Measurements from ENCODE around the gene P2RX3.

The P2RX3 gene

DNA sequence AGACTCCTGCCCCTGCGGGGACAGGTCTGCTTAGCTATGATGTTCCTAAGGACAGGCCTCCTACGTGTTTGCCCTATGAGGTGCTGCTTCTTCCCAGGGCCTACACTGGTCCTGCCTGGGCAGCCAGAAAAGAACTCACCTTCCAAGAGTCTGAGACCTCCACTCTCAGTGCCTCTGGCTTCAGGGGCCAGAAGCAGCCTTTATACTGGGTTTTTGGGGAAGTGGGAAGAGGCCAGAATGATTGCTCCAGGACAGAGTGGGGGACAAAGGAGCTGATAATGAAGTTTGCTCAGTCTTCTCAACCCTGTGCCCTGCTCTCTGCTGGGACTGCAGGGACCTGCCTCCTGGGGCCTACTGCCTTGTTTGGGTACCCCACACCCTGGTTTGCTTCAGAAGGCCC lies 42.8 kb downstream of the P2RX3 start, which contains the start of gene PRG3:
Gene PRG3, minus strand, starts transcription at position 176 of the 400 bp plus-strand sequence. CDS start 442 bp downstream, outside the sequence.
- no peaks in the 10 kb centered on the region for H3K4me1 ChIP-seq (ENCODE audit: control insufficient read depth, insufficient read depth, low read length)
- no peaks in the 10 kb centered on the region for H3K36me3 ChIP-seq (ENCODE audit: insufficient read depth, low read length)
- no peak within 1 kb of the TSS for H3K9ac ChIP-seq (ENCODE audit: low read depth, low read length)
- H3K9me3 ChIP-seq (replicated peaks; ENCODE audit: low read length), result no peaks in the 10 kb centered on the region
- H3K4me3 ChIP-seq (ENCODE audit: low read length), result no peak within 1 kb of the TSS
- H3K27me3 ChIP-seq (ENCODE audit: control insufficient read depth, insufficient read depth, low read length), result peaks cover 40% of the 10 kb centered on the region
- H3K4me2 ChIP-seq (ENCODE audit: low read length), result no peak within 1 kb of the TSS

DNA sequence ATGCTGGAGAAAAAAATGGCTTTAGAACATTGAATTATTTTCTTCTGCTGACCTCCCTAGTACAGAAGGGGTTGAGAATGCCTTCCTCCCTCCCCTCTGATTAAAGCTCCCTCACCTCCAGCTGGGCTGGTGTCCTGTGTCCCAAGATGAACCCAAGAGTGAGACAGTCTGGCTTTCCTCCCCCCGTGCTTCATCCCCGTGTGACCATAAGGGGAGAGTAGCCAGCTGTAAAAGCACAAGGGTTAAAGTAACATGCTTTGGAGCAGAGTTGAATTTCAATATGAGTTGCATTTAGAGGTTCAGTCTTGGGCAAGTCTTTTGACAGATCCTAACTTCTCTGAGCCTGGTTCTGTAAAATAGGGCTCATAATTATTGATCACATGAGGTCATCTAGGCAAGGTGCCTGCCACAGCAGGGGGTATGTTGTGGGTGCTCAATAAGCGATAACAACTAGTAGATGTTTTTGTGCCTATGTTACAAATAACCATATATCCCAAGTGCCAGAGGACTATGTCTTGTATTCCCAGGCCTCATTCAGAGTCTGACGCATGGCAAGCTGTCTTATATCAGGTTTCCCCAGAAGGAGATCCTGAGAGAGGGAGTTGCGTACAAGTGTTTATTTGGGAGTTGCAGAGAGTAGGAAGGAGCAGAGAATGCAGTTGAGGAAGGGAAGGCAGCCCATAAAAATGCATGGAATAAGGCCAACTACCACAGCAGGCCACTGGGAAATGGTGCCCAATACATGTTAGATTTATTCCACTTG lies 48.2 kb downstream of the P2RX3 start:
- H3K9me3 ChIP-seq (replicated peaks; ENCODE audit: low read length), result no peaks in the 10 kb centered on the region
- H3K4me2 ChIP-seq (ENCODE audit: low read length), result no peak overlapping the region

DNA sequence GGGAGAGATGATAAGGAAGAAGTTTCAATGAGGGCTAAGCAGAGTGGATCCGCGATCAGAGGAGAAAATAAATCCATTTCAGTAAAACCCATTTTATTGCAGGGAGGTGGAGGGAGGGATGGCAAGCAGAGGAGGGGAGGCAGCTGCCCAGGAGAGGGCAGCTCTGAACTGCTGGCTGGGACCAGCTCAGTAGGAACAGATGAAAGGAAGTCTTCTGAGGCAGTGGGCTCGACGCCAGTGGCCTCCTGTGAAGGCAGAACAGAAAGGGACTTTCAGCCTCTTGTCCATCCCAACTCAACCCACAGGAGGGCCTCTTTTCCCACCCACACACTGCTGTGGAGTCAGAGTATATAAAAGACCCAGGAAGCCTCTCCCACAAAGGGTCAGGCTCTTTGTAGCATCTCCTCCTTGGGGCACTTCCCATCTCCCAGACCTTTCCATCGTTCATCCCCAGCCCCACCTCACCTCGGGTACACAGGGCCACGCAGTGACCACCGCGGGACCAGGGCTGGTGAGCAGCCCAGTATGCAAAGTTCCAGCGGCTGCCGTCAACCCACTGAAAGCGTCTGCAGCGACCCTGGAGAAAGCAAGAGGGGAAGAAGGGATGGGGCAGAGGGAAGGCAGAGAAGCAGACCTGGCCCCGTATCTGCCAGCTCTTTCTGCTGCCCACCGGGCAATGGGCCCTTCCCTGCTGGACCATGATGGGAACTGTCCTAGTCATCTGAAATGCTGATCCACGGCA lies 49.3 kb downstream of the P2RX3 start:
- H3K9ac ChIP-seq (ENCODE audit: low read depth, low read length), result no peak overlapping the region
- no peaks in the 10 kb centered on the region for H3K4me1 ChIP-seq (ENCODE audit: control insufficient read depth, insufficient read depth, low read length)
- no peak overlapping the region for H3K4me2 ChIP-seq (ENCODE audit: low read length)
- H3K4me3 ChIP-seq (ENCODE audit: low read length), result no peak overlapping the region
- H3K36me3 ChIP-seq (ENCODE audit: insufficient read depth, low read length), result no peaks in the 10 kb centered on the region
- H3K9me3 ChIP-seq (replicated peaks; ENCODE audit: low read length), result no peaks in the 10 kb centered on the region
- H3K27me3 ChIP-seq (ENCODE audit: control insufficient read depth, insufficient read depth, low read length), result peaks cover 55% of the 10 kb centered on the region

More for the DNA sequence above, 48.2 kb downstream of the P2RX3 start:
- Histone ChIP-seq H3K4me1 (ENCODE audit: control insufficient read depth, insufficient read depth, low read length) (no peaks in the 10 kb centered on the region), H3K9ac (ENCODE audit: low read depth, low read length) (no peak overlapping the region), H3K27me3 (ENCODE audit: control insufficient read depth, insufficient read depth, low read length) (peaks cover 54% of the 10 kb centered on the region), H3K36me3 (ENCODE audit: insufficient read depth, low read length) (no peaks in the 10 kb centered on the region), H3K4me3 (ENCODE audit: low read length) (no peak overlapping the region)

DNA sequence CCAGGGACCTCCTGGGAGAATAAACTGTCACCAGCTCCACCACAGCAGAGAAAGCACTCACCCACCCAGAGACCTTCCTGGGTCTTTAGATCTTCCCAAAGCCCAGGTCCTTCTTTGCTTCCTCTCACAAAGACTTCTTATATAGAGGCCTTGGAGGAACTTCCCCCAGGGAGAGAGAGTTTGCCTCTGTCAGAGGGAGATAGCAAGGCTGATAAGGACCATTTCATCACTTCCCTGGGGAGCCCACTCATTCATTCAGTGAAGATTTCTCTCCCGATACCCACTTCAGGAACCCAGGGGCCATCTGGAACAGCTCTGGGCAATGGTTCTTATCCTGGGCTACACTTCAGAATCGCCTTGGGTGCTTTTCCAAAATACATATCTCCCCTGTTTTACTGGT lies 52.4 kb downstream of the P2RX3 start, which contains the start of gene PRG2:
Gene PRG2, minus strand, starts transcription at position 116 of the 400 bp plus-strand sequence. CDS start 706 bp downstream, outside the sequence.
- H3K36me3 ChIP-seq (ENCODE audit: insufficient read depth, low read length), result no peaks in the 10 kb centered on the region
- H3K9ac ChIP-seq (ENCODE audit: low read depth, low read length), result no peak within 1 kb of the TSS
- H3K9me3 ChIP-seq (replicated peaks; ENCODE audit: low read length), result no peaks in the 10 kb centered on the region
- no peak within 1 kb of the TSS for H3K4me3 ChIP-seq (ENCODE audit: low read length)
- H3K4me1 ChIP-seq (ENCODE audit: control insufficient read depth, insufficient read depth, low read length), result no peaks in the 10 kb centered on the region
- H3K27me3 ChIP-seq (ENCODE audit: control insufficient read depth, insufficient read depth, low read length), result peaks cover 69% of the 10 kb centered on the region
- H3K4me2 ChIP-seq (ENCODE audit: low read length), result no peak within 1 kb of the TSS

DNA sequence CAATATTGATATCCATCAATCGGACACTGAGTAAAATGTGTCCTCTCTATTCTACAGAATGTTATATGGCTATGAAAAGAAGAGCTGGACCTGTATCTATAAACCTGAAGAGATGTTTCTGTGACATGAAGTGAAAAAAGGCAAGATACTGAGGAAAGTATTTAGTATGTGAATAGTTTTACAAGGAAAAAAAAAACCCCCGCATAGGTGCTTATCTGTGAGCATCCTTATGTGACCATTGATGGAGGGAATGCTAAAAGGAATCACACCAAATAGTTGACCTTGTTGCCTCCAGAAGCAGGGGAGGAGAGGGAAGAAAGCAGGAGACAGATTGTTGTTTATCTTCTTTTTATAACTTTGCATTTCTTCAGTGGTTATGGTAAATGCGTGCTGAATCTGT lies 53.0 kb downstream of the P2RX3 start:
- Histone ChIP-seq H3K4me3 (ENCODE audit: low read length) (no peak overlapping the region), H3K27me3 (ENCODE audit: control insufficient read depth, insufficient read depth, low read length) (peaks cover 68% of the 10 kb centered on the region), H3K36me3 (ENCODE audit: insufficient read depth, low read length) (no peaks in the 10 kb centered on the region), H3K4me1 (ENCODE audit: control insufficient read depth, insufficient read depth, low read length) (no peaks in the 10 kb centered on the region), H3K4me2 (ENCODE audit: low read length) (no peak overlapping the region), H3K9me3 (replicated peaks; ENCODE audit: low read length) (no peaks in the 10 kb centered on the region), H3K9ac (ENCODE audit: low read depth, low read length) (no peak overlapping the region)

DNA sequence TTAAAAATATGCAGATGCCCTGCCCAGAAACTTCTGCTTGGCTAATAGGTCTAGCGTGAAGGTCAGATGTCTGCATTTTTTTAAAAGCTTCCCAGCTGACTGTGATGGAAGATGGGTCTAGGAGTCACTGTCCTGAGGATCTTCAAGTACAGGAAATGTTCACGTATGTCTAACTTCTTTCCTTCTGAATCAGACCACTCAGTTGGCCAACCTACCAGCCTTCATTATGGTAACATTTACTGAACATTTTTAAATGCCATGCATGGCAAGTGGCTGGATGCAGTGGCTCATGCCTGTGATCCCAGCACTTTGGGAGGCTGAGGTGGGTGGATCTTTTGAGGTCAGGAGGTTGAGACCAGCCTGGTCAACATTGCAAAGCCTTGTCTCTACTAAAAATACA lies 53.4 kb downstream of the P2RX3 start:
- H3K36me3 ChIP-seq (ENCODE audit: insufficient read depth, low read length), result no peaks in the 10 kb centered on the region
- no peak overlapping the region for H3K9ac ChIP-seq (ENCODE audit: low read depth, low read length)
- no peaks in the 10 kb centered on the region for H3K9me3 ChIP-seq (replicated peaks; ENCODE audit: low read length)
- H3K4me3 ChIP-seq (ENCODE audit: low read length), result no peak overlapping the region
- no peaks in the 10 kb centered on the region for H3K4me1 ChIP-seq (ENCODE audit: control insufficient read depth, insufficient read depth, low read length)
- H3K4me2 ChIP-seq (ENCODE audit: low read length), result no peak overlapping the region
- peaks cover 71% of the 10 kb centered on the region for H3K27me3 ChIP-seq (ENCODE audit: control insufficient read depth, insufficient read depth, low read length)

DNA sequence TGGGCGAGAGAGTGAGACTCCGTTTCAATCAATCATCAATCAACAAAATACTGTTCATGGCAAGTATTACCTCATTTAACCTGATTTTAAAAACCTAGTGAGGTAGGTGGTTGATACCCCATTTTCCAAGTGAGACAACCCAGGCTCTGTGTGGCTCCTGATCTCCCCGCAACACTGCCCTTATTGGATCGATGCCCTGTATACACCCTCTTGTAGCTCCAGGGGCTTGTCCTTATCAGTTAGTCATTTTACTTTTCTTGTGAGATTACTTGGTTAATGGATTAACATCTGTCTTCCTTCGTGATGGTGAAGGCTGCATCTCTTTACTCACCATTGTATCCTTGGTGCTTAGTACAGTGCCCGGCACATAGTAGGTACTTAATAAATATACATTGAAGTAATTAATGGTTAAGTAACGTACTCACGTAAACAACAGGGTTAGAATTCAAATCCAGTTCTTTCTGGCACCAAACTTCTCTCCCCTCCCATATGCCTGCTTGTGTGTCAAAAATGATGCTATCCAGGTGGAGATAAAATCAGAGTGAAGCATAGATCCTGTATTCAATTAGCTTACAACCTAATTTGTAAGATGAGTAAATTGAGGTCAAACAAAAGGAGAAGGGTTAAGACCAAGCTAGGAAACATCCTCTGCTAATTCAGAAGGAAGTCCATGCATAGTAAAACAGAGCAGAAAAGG lies 54.1 kb downstream of the P2RX3 start:
- H3K4me1 ChIP-seq (ENCODE audit: control insufficient read depth, insufficient read depth, low read length), result no peaks in the 10 kb centered on the region
- H3K36me3 ChIP-seq (ENCODE audit: insufficient read depth, low read length), result no peaks in the 10 kb centered on the region
- H3K9me3 ChIP-seq (replicated peaks; ENCODE audit: low read length), result no peaks in the 10 kb centered on the region
- no peak overlapping the region for H3K9ac ChIP-seq (ENCODE audit: low read depth, low read length)
- no peak overlapping the region for H3K4me2 ChIP-seq (ENCODE audit: low read length)
- H3K27me3 ChIP-seq (ENCODE audit: control insufficient read depth, insufficient read depth, low read length), result peaks cover 73% of the 10 kb centered on the region
- no peak overlapping the region for H3K4me3 ChIP-seq (ENCODE audit: low read length)

DNA sequence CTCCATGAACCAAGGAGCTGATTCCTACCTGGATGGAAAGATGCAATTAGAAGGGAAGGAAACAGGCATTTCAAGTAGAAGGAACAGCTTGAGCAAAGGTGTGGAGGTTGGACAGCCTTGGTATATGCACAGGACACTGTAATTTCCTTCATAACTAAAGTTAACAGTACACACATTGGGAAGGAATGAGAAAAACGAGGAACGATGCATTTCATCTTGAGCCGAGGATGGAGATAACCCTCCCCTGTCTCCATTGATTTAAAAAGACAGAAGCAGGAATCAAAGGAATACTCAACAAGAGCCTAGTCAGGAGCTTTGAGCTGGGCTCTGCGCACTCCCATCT lies 54.6 kb downstream of the P2RX3 start:
- H3K9ac ChIP-seq (ENCODE audit: low read depth, low read length), result no peak overlapping the region
- no peak overlapping the region for H3K4me2 ChIP-seq (ENCODE audit: low read length)
- H3K36me3 ChIP-seq (ENCODE audit: insufficient read depth, low read length), result no peaks in the 10 kb centered on the region
- no peak overlapping the region for H3K4me3 ChIP-seq (ENCODE audit: low read length)
- H3K27me3 ChIP-seq (ENCODE audit: control insufficient read depth, insufficient read depth, low read length), result peaks cover 72% of the 10 kb centered on the region
- H3K4me1 ChIP-seq (ENCODE audit: control insufficient read depth, insufficient read depth, low read length), result no peaks in the 10 kb centered on the region
- no peaks in the 10 kb centered on the region for H3K9me3 ChIP-seq (replicated peaks; ENCODE audit: low read length)

DNA sequence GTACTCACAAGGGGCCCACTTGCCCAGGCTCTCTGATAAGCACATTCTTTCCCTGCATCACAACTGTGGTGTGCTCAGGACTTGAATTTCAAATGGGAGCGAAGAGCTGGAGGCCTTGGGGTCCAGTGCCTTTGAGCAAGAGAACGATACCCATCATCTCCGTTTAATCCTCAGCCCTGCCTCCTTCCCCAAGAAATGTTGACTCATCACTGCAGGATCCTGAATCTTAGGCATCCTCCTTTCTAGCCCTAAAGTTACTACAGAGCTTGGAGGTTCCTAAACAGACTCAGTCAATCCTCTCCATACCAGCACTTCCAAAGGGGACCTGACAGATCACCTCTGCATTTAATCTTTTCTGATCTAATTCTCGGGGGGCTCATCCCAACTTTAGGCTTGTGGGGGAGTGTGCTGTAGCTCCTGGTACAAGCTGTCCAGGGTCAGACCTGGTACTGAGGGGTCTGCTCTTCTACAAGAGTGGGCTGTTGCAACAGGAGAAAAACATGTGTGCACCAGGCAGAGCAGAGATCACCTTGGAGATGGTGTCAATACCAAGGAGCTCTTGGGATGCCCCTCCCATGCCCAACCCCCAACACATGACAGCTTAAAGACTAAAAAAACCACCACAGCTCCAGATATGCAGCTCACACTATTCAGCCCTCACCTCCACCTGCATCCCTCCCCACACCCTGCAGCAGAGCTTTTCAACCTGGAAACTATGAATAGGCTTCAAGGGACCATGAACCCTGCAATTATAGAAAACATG lies 56.2 kb downstream of the P2RX3 start:
- Histone ChIP-seq H3K4me2 (ENCODE audit: low read length) (no peak overlapping the region), H3K27me3 (ENCODE audit: control insufficient read depth, insufficient read depth, low read length) (peaks cover 74% of the 10 kb centered on the region), H3K9me3 (replicated peaks; ENCODE audit: low read length) (no peaks in the 10 kb centered on the region), H3K36me3 (ENCODE audit: insufficient read depth, low read length) (no peaks in the 10 kb centered on the region), H3K9ac (ENCODE audit: low read depth, low read length) (no peak overlapping the region), H3K4me3 (ENCODE audit: low read length) (no peak overlapping the region), H3K4me1 (ENCODE audit: control insufficient read depth, insufficient read depth, low read length) (no peaks in the 10 kb centered on the region)

DNA sequence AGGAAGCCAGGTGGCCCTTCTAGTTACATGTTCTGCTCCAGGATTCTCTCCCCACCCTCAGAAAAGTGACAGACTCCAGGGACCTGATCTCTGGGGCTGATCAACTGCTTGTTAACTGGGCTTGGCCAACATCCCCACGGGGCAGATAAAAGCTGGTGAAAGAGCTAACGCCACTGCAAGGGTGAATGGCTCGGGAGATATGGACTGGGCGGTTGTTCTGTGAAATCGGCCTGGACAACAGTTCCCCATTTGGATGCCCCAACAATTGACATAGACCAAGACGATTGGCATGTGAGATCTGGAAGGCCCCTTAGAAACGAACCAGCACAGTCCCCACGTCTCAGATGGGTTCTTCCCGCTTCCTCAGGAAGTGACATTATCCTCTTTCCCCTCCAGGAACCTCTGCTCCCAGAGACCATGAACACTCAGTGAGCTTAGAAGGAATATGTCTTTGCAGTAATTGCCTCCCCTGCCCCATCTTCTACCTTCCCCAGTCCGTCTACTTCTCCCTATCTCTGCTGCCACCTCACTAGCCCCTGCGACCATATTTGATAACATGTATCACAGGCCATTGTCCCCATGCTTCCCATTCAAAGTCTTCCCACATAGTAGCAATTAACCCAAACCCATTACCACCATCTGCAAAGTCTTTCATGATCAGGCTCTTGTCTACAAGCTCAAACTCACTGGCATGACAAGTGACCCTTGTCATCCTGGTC lies 57.9 kb downstream of the P2RX3 start:
- no peak overlapping the region for H3K9ac ChIP-seq (ENCODE audit: low read depth, low read length)
- H3K36me3 ChIP-seq (ENCODE audit: insufficient read depth, low read length), result no peaks in the 10 kb centered on the region
- peaks cover 68% of the 10 kb centered on the region for H3K27me3 ChIP-seq (ENCODE audit: control insufficient read depth, insufficient read depth, low read length)
- no peaks in the 10 kb centered on the region for H3K9me3 ChIP-seq (replicated peaks; ENCODE audit: low read length)
- H3K4me1 ChIP-seq (ENCODE audit: control insufficient read depth, insufficient read depth, low read length), result no peaks in the 10 kb centered on the region
- no peak overlapping the region for H3K4me2 ChIP-seq (ENCODE audit: low read length)
- H3K4me3 ChIP-seq (ENCODE audit: low read length), result no peak overlapping the region

All from skeletal muscle satellite cell (primary cell).